ENCODE measurements around the gene P4HB. TPM values are rescaled to one million over a fixed set of nuclear protein-coding genes. Genes with fewer than 3 reads are reported as not detected.
A peak's percentile ranks its signal among the peaks of the same experiment; 100 is the strongest.

The P4HB gene
- total and polyA plus RNA-seq, 2 of the 4 experiments (the other 2 are of a cell fraction): 599 to 932 TPM

DNA sequence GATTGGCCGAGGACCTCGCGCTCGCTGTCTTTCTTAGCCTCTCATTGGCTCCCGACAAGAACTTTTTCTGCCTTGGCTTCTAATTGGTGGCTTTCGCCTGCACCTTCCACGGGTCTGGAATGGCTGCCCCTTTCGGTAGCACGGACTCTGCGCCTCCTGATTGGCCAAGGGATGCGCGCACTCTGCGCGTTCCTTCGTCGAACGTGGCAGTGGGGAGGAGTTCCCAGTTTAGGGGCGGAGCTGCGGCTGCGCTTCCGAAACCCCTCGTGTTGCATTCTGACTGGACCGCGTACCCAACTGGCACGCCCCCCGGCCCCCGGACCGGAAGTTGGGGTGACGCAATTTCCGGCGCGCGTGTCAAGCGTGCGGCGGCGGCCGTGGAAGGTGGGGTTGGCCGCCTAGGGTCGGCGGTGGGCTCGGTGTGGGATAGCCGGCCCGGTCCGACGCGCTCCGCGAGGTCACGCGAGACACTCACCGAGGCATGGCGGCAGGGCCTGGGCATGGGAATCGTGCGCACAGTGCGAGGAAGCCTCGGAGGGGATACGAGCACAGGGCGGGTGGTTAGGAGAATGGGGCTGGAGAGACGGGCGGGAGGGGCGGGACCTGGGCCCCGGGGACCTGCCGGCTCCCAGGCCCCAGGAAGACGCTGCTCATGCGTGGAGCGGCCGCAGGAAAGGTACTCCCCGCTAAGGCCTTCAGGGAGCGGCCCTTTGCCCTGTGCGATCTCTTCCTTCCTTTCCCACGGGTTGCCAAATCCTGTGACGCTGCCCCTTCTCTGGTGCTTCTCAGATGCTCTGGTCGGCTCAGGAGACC is 627 bp upstream of the P4HB start (continued):
- TF ChIP-seq, protein P1, sequence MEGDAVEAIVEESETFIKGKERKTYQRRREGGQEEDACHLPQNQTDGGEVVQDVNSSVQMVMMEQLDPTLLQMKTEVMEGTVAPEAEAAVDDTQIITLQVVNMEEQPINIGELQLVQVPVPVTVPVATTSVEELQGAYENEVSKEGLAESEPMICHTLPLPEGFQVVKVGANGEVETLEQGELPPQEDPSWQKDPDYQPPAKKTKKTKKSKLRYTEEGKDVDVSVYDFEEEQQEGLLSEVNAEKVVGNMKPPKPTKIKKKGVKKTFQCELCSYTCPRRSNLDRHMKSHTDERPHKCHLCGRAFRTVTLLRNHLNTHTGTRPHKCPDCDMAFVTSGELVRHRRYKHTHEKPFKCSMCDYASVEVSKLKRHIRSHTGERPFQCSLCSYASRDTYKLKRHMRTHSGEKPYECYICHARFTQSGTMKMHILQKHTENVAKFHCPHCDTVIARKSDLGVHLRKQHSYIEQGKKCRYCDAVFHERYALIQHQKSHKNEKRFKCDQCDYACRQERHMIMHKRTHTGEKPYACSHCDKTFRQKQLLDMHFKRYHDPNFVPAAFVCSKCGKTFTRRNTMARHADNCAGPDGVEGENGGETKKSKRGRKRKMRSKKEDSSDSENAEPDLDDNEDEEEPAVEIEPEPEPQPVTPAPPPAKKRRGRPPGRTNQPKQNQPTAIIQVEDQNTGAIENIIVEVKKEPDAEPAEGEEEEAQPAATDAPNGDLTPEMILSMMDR (conservative IDR thresholded peaks at IDR 0.05; ENCODE audit: low read depth, low read length): no peak
- peak; percentile 91; the same call in 1 of the 2 replicates for TF ChIP-seq CHD1 (IDR thresholded peaks at IDR 0.05; ENCODE audit: low read depth, low read length)
